DND-41 (cell line): ENCODE results near the gene LAMP5.

ENCODE experiments used
- EZH2 ChIP-seq: IDR thresholded peaks from 3 replicates; pipeline ENCODE4 v1.6.1; 2012; ENCODE audit warnings: borderline replicate concordance, low read depth, mild to moderate bottlenecking, moderate library complexity, low read length, inconsistent platforms; ENCODE audit not compliant: severe bottlenecking
- TF ChIP-seq, protein P1 (sequence below): IDR thresholded peaks from 2 replicates; pipeline ENCODE4 v1.5.1; 2012; ENCODE audit warnings: borderline replicate concordance, low read length, moderate library complexity, mild to moderate bottlenecking; ENCODE audit not compliant: poor library complexity, severe bottlenecking; ENCODE audit errors: extremely low read depth

DNA sequence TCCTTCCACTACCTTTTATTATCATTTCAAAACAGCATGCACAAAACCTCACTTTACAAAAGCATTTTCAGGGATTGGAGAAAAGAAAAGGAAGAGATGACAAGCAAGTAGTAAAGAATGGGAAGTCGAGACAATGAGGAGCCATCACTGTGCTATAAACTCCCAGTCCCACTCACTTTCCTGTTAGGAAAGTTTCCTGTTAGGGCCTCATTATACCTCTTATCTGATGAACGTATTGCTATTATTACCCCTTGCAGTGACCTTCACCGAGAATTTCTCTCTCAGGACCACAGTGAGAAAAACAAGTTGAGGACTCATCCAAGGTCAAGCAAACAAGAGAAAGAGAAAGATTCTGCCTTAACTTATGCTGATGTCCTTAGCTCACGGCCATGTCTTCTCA lies 28.8 kb downstream of the LAMP5 start:
- TF ChIP-seq, protein P1, sequence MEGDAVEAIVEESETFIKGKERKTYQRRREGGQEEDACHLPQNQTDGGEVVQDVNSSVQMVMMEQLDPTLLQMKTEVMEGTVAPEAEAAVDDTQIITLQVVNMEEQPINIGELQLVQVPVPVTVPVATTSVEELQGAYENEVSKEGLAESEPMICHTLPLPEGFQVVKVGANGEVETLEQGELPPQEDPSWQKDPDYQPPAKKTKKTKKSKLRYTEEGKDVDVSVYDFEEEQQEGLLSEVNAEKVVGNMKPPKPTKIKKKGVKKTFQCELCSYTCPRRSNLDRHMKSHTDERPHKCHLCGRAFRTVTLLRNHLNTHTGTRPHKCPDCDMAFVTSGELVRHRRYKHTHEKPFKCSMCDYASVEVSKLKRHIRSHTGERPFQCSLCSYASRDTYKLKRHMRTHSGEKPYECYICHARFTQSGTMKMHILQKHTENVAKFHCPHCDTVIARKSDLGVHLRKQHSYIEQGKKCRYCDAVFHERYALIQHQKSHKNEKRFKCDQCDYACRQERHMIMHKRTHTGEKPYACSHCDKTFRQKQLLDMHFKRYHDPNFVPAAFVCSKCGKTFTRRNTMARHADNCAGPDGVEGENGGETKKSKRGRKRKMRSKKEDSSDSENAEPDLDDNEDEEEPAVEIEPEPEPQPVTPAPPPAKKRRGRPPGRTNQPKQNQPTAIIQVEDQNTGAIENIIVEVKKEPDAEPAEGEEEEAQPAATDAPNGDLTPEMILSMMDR: no peak
- no peak for TF ChIP-seq EZH2
